NCI-H2196 (cell line): ENCODE results near the gene SBK2.
"Not testable (repeated sequence)": the region's sequence is repeated elsewhere in the genome, so short reads cannot be mapped to it uniquely, and the experiment has no call there.

Experiments used
- DNase-seq: peaks from one replicate; lab custom pipeline; 2025; ENCODE audit not compliant: unreplicated experiment; lab: John Stamatoyannopoulos, UW

SBK2 gene

GRCh38 chr19:55536366-55536765 is 567 bp downstream of the SBK2 start:
- DNase-seq, result no peak

GRCh38 chr19:55535965-55536350 is 975 bp downstream of the SBK2 start:
- DNase-seq, result no peak

- DNase-seq, result no peak
Measured at GRCh38 chr19:55535173-55535964, 1.6 kb downstream of the SBK2 start.

GRCh38 chr19:55534280-55534679 is 2.7 kb downstream of the SBK2 start:
- DNase-seq, result not testable (repeated sequence)

DNA sequence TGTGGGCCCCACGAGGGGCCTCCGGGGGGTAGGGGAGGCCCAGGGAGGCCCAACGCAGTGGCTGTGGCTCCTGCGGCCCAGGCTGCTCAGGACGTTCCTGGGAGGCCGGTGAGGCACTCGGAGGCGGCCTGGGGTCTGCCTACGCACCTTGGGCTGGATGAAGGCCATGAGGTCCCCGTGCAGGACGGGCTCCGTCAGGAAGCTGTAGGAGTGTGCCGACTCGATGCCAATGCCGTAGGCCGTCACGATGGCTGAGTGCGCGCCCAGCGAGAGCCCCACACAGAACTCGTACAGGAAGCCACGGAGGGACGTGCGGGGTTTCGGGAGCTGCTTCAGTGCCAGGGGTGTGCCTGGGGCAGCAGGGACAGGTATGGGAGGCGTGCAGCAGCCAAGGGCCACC is 5.9 kb downstream of the SBK2 start:
- DNase-seq, result no peak

GRCh38 chr19:55529636-55530234 is 7.2 kb downstream of the SBK2 start:
- no peak for DNase-seq

GRCh38 chr19:55528030-55528803 is 8.7 kb downstream of the SBK2 start:
- peak; percentile 60 for DNase-seq

DNA sequence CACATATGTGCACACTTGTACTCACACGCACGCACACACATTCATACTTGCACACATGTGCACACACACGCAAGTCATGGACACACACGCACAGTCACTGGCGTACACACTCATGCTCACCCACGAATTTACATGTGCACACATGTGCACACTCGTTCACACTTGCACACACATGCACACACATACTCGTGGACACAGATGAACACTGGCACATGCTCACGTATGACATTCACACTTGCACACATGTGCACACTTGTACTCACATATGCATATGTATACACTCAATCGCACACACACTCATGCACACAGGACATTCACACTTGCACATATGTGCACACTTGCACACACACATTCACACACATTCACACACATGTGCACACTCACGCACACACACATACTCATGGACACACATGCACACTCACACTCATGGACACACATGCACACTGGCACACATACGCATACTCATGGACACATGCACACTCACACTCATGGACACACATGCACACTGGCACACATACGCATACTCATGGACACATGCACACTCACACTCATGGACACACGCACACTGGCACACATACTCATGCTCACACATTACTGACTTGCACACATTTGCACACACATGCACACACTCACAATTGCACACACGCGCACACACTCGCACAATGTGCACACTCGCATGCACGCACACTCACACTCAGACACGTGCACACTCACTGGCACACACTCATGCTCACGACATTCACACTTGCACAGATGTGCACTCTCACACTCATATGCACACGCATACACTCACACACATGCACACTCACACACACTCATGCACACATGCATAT is 9.5 kb downstream of the SBK2 start:
- no peak for DNase-seq

- DNase-seq, result peak; percentile 96
Measured at GRCh38 chr19:55526216-55527196, 10.4 kb downstream of the SBK2 start.

DNA sequence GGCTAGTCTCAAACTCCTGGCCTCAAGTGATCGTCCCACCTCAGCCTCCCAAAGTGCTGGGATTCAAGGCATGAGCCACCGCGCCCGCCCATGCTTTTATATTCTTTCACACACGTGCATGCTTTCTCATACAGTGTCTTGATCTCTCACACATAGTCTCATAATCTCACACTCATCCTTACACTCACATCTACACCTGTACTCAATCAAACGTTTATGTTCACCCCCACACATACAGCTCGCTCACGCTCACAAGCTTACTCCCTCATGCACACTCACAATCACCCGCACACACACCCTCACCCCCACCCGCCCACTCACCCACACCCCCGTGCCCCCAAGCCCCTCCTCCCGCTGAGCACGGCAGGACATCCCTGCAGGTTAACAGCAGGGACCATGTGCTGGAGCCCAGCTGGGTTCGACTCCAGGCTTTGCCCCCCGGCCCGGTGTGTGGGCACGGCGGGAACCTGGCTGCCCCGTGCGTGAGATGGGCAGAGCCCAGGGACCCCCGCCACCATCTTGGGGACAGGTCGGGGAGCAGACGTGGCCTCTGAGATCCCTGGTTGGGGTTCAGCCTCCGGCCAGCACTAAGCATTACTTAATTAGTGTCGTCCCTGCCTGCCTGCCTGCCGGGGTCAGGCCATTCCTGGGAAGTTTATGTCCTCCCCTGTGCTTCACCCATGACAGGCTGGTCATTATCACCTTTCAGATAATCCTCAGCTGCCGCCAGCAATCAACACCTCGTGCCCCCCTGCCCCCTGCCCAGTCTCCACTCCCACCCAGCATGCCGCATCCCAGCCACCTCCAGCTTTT is 11.4 kb downstream of the SBK2 start:
- no peak for DNase-seq

GRCh38 chr19:55520691-55521292 is 16.1 kb downstream of the SBK2 start:
- DNase-seq, result no peak

- peak; percentile 52 for DNase-seq
Measured at GRCh38 chr19:55519451-55520311, 17.3 kb downstream of the SBK2 start.

GRCh38 chr19:55516878-55517620 is 19.9 kb downstream of the SBK2 start:
- DNase-seq, result peak; percentile 95

GRCh38 chr19:55508120-55508519 is 28.8 kb downstream of the SBK2 start:
- no peak for DNase-seq

GRCh38 chr19:55504981-55505380 is 32.0 kb downstream of the SBK2 start:
- DNase-seq, result no peak

DNA sequence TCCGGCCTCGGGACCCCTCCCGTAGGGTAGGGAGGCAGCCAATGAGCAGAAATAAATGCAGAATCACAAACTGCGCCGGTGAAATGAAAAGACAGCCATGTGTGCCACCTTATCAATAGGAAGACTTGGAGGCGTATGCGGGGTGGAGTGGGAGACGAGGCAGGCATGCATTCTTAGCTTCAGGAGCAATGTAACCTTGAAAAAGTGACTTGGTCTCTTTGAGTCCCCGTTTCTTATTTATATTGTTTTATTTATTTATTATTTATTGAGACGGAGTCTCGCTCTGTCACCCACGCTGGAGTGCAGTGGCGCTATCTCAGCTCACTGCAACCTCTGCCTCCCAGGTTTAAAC is 32.7 kb downstream of the SBK2 start:
- DNase-seq, result no peak
